SIG-M5 treated with dmso at 0.1 percent for 504 hours (cell line): Measurements from ENCODE around the gene YJU2.
"Not testable (repeated sequence)": the region's sequence is repeated elsewhere in the genome, so short reads cannot be mapped to it uniquely, and the experiment has no call there.

Experiments
- DNase-seq: peaks from one replicate; lab custom pipeline; 2025; ENCODE audit not compliant: unreplicated experiment; lab: John Stamatoyannopoulos, UW

The YJU2 gene

DNA sequence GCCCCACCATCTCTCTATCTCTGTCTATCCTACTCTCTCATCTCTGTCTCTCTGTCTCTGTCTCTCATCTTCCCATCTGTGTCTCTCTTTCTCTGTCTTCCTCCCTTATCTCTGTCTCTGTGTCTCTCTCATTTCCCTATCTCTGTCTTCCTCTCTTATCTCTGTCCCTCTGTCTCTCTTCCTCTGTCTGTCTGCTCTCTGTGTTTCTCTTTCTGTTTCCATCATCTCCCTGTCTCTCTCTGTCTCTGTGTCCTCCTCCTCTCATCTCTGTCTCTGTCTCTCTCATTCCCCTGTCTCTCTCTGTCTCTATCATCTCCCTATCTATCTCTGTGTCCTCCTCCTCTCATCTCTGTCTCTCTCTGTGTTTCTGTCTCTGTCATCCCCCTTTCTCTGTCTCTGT is 19.1 kb upstream of the YJU2 start:
- DNase-seq: no peak

DNA sequence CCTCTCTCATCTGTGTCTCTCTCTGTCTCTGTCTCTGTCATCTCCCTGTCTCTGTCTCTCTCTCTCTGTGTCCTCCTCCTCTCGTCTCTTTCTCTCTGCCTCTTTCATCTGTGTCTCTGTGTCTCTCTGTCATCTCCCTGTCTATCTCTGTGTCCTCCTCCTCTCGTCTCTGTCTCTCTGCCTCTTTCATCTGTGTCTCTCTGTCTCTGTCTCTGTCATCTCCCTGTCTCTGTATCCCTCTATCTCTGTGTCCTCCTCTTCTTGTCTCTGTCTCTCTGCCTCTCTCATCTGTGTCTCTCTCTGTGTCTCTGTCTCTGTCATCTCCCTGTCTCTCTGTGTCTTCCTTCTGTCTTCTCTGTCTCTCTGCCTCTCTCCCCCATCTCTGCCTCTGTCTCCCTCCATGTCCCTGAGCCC is 18.1 kb upstream of the YJU2 start:
- no peak for DNase-seq

DNA sequence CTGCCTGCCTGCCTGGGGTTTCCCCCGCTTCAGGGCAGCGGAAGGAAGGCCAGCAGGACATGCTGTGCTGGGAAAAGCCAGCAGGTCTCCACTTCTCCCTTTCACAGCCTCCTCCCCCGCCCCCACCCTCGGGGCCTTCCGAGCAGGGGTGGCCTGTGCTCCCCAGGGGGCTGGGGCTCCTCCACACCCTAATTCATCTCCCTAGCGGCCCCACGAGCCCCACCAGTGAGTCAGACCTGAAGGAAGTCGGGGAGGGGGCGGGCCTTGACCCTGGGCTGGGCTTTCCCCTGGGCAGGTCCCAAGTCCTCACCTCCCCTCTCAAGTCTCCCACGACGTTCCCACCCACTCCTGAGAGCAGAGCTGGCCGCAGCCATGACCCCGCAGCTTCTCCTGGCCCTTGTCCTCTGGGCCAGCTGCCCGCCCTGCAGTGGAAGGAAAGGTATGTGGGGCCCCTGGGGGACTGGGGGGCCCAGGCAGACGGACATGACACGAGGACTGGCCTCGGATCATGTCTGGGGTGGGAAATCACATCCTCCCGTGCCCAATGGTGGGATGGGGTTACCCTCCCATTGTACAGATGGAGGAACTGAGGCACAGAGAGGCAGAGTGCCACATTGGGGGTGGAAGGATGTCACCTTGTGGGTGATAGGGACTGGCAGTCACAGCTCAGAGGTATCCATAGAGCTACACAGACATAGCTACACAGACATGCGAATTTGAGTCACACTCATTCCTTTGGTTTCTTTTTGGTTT is 17.5 kb upstream of the YJU2 start, which contains the start of gene EBI3:
EBI3 (plus strand) TSS at position 345 of the 753 bp plus-strand sequence; CDS start at position 373, 28 bp downstream.
- no peak for DNase-seq

DNA sequence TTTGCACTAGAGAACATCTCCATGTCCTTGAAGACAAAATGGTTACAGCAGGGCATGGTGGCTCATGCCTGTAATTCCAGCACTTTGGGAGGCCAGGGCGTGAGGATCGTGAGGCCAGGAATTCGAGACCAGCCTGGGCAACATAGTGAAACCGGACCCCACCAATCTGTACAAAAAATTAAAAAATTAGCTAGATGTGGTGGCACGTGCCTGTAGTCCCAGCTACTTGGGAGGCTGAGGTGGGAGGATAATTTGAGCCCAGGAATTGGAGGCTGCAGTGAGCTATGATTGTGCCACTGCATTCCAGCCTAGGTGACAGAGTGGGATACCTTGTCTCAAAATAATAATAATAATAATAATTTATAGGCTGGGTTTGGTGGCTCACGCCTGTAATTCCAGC is 16.6 kb upstream of the YJU2 start:
- DNase-seq: not testable (repeated sequence)

- DNase-seq: not testable (repeated sequence)
Observed at GRCh38 chr19:4231521-4231920, 15.4 kb upstream of the YJU2 start.

GRCh38 chr19:4232139-4232538 is 14.7 kb upstream of the YJU2 start:
- not testable (repeated sequence) for DNase-seq

GRCh38 chr19:4232614-4233281 is 14.1 kb upstream of the YJU2 start:
- DNase-seq: no peak

DNA sequence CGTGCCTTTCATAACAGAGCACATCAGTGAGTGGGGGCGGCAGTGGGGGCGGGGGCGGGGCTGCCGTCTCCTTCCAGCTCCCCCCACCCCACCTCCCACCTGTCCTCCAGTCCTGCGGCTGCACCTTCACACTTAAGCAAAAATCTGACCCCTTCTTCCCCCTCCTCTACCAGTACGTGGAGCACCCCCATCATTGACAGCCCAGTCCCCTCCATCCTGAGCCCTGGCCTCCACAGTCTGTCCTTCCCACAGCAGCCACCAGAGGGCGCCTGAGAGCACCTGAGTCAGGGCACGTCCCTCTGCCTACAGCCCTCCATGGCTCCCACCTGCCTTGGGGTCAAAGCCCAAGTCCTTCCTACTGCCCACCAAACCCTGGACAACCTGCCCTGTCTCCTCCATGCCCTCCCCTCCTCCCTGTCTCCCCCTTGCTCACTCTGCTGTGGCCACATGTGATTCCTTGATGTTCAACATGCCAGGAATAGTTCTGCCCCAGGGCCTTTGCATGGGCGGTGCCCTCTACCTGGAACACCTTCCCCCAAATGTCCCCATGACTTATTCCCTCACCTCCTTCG is 13.5 kb upstream of the YJU2 start:
- no peak for DNase-seq

DNA sequence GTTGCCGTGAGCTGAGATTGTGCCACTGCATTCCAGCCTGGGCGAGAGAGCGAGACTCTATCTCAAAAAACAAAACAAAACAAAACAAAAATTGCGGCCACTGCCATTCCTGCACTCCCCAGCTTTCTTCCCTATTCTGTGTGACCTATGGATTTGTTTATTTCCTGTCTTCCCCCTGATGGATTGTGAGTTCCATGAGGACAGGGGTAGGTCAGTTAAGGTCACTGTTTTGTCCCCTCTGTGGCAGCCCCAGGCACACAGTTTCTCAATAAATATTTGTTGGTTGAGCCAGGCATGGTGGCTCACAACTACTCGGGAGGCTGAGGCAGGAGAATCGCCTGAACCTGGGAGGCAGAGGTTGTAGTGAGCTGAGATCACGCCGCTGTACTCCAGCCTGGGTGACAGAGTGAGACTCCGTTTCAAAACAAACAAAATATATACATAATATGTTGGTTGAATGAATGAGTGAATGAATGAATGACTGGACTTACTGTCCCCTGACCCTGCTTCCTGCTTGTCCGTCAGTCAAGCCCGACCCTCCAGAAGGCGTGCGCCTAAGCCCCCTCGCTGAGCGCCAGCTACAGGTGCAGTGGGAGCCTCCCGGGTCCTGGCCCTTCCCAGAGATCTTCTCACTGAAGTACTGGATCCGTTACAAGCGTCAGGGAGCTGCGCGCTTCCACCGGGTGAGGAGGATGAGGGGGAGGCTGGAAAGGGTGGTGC is 12.6 kb upstream of the YJU2 start:
- DNase-seq: no peak

DNA sequence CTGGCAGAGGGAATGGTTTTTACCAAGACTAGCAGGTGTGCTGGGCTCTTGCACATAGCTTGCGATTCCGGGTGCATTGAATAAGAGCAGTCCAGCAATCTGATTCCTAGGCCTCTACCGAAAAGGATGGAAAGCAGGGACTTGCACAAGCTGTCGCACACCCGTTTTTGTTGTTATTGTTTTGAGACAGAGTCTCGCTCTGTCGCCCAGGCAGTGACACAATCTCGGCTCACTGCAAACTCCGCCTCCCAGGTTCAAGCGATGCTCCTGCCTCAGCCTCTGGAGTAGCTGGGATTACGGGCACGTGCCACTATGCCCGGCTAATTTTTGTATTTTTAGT is 12.0 kb upstream of the YJU2 start:
- DNase-seq: no peak

DNA sequence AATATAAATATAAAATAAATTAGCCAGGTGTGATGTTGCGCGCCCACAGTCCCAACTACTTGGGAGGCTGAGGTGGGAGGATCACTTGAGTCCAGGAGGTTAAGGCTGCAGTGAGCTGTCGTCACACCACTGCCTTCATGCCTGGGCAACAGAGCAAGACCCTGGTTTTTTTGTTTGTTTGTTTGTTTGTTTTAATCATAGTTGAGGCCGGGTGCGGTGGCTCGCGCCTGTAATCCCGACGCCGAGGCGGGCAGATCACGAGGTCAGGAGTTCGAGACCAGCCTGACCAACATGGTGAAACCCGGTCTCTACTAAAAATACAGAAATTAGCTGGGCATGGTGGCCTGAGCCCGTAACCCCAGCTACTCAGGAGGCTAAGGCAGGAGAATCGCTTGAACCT is 9.4 kb upstream of the YJU2 start:
- DNase-seq: not testable (repeated sequence)

GRCh38 chr19:4238831-4239230 is 8.0 kb upstream of the YJU2 start:
- DNase-seq: no peak

GRCh38 chr19:4241824-4242430 is 5.0 kb upstream of the YJU2 start:
- no peak for DNase-seq

GRCh38 chr19:4245938-4246337 is 942 bp upstream of the YJU2 start:
- DNase-seq: not testable (repeated sequence)

- no peak for DNase-seq
Observed at GRCh38 chr19:4256563-4256962, 9.7 kb downstream of the YJU2 start.

- no peak for DNase-seq
Observed at GRCh38 chr19:4257025-4257424, 10.1 kb downstream of the YJU2 start.

GRCh38 chr19:4258181-4258580 is 11.3 kb downstream of the YJU2 start:
- no peak for DNase-seq

- no peak for DNase-seq
Observed at GRCh38 chr19:4260613-4261191, 13.8 kb downstream of the YJU2 start.

DNA sequence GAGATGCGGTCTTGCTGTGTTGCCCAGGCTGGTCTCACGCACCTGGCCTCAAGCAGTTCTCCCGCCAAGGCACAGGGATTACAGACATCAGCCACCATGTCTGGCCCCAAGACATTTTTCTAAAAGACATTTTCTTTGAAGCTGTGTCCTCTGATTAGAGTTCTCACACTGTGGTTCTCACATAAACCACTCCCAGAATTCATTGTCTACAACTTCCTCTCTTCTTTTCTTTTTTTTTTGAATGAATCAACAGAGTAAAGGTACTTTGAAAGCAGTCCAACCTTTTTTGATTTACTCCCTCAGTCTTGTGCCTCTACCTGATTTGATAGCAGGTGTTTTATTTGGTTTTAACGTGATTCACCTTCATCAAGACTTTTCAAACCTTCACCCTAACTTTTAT is 17.9 kb downstream of the YJU2 start:
- DNase-seq: no peak

GRCh38 chr19:4266253-4267000 is 19.5 kb downstream of the YJU2 start:
- DNase-seq: no peak
